ENCODE results near the gene CACNA2D3. TPM values are rescaled to one million over a fixed set of nuclear protein-coding genes. Genes with fewer than 3 reads are reported as not detected.

Gene CACNA2D3
- total RNA-seq, 1 donor from 2014 or later, result 0.70 TPM

- Mint-ChIP-seq H3K27ac (ENCODE audit: unreplicated experiment) (no peak overlapping the region), H3K4me1 (ENCODE audit: low read depth, unreplicated experiment) (no peaks in the 10 kb centered on the region), H3K4me3 (ENCODE audit: unreplicated experiment) (no peak overlapping the region), H3K27me3 (ENCODE audit: low read depth, unreplicated experiment) (no peaks in the 10 kb centered on the region), H3K9me3 (ENCODE audit: unreplicated experiment) (no peaks in the 10 kb centered on the region), H3K36me3 (ENCODE audit: low read depth, unreplicated experiment) (no peaks in the 10 kb centered on the region)
- no peaks in the 10 kb centered on the region for H3K4me1 ChIP-seq (ENCODE audit: insufficient read depth, low read length)
- H3K4me2 ChIP-seq (ENCODE audit: low read length), result no peak overlapping the region
- H2AFZ ChIP-seq (ENCODE audit: low read depth, low read length), result no peak overlapping the region
- H3K27me3 ChIP-seq (ENCODE audit: insufficient read depth, low read length), result no peaks in the 10 kb centered on the region
- FAIRE-seq (no peak), DNase-seq (ENCODE audit: low read depth) (no peak)
- TF ChIP-seq CTCF (IDR thresholded peaks at IDR 0.05; ENCODE audit: insufficient read depth, low read depth, low read length) (no peak), EZH2 (IDR thresholded peaks at IDR 0.05; ENCODE audit: insufficient read depth, low read length) (no peak)
- H4K20me1 ChIP-seq (ENCODE audit: insufficient read depth, low read length), result no peaks in the 10 kb centered on the region
- H3K36me3 ChIP-seq (ENCODE audit: insufficient read depth, low read length), result no peaks in the 10 kb centered on the region
- no peak overlapping the region for H3K4me3 ChIP-seq (ENCODE audit: insufficient read depth, low read depth, low read length)
- H3K9me3 ChIP-seq (ENCODE audit: insufficient read depth, low read depth, low read length), result peaks cover 4% of the 10 kb centered on the region
- H3K79me2 ChIP-seq (ENCODE audit: insufficient read depth, low read length), result no peaks in the 10 kb centered on the region
- H3K9ac ChIP-seq (ENCODE audit: low read length), result no peak overlapping the region
- H3K27ac ChIP-seq (ENCODE audit: low read depth, low read length), result no peak overlapping the region
These were observed 595.2 kb downstream of the CACNA2D3 start for GRCh38 chr3:54717506-54717905.

- H3K4me3 ChIP-seq (ENCODE audit: insufficient read depth, low read depth, low read length), result no peak overlapping the region
- H3K36me3 Mint-ChIP-seq (ENCODE audit: low read depth, unreplicated experiment), result no peaks in the 10 kb centered on the region
- H3K27me3 ChIP-seq (ENCODE audit: insufficient read depth, low read length), result no peaks in the 10 kb centered on the region
- H3K4me1 ChIP-seq (ENCODE audit: insufficient read depth, low read length), result no peaks in the 10 kb centered on the region
- no peaks in the 10 kb centered on the region for H3K4me1 Mint-ChIP-seq (ENCODE audit: low read depth, unreplicated experiment)
- no peak overlapping the region for H3K27ac ChIP-seq (ENCODE audit: low read depth, low read length)
- peaks cover 4% of the 10 kb centered on the region for H3K9me3 ChIP-seq (ENCODE audit: insufficient read depth, low read depth, low read length)
- H3K4me2 ChIP-seq (ENCODE audit: low read length), result no peak overlapping the region
- no peak overlapping the region for H2AFZ ChIP-seq (ENCODE audit: low read depth, low read length)
- H4K20me1 ChIP-seq (ENCODE audit: insufficient read depth, low read length), result no peaks in the 10 kb centered on the region
- DNase-seq (ENCODE audit: low read depth), result no peak
- no peaks in the 10 kb centered on the region for H3K36me3 ChIP-seq (ENCODE audit: insufficient read depth, low read length)
- H3K9me3 Mint-ChIP-seq (ENCODE audit: unreplicated experiment), result peaks cover 3% of the 10 kb centered on the region
- no peaks in the 10 kb centered on the region for H3K27me3 Mint-ChIP-seq (ENCODE audit: low read depth, unreplicated experiment)
- no peak for TF ChIP-seq CTCF (IDR thresholded peaks at IDR 0.05; ENCODE audit: insufficient read depth, low read depth, low read length)
- TF ChIP-seq EZH2 (IDR thresholded peaks at IDR 0.05; ENCODE audit: insufficient read depth, low read length), result no peak
- H3K27ac Mint-ChIP-seq (ENCODE audit: unreplicated experiment), result no peak overlapping the region
- no peak for FAIRE-seq
- H3K79me2 ChIP-seq (ENCODE audit: insufficient read depth, low read length), result no peaks in the 10 kb centered on the region
- H3K4me3 Mint-ChIP-seq (ENCODE audit: unreplicated experiment), result no peak overlapping the region
- H3K9ac ChIP-seq (ENCODE audit: low read length), result no peak overlapping the region
These were observed 597.6 kb downstream of the CACNA2D3 start for GRCh38 chr3:54719914-54720313.

GRCh38 chr3:54720604-54721003, 598.3 kb downstream of the CACNA2D3 start:
- H3K27me3 ChIP-seq (ENCODE audit: insufficient read depth, low read length), result no peaks in the 10 kb centered on the region
- no peak overlapping the region for H3K4me3 ChIP-seq (ENCODE audit: insufficient read depth, low read depth, low read length)
- Mint-ChIP-seq H3K4me1 (ENCODE audit: low read depth, unreplicated experiment) (no peaks in the 10 kb centered on the region), H3K27me3 (ENCODE audit: low read depth, unreplicated experiment) (no peaks in the 10 kb centered on the region), H3K9me3 (ENCODE audit: unreplicated experiment) (peaks cover 6% of the 10 kb centered on the region), H3K27ac (ENCODE audit: unreplicated experiment) (no peak overlapping the region), H3K4me3 (ENCODE audit: unreplicated experiment) (no peak overlapping the region), H3K36me3 (ENCODE audit: low read depth, unreplicated experiment) (no peaks in the 10 kb centered on the region)
- no peaks in the 10 kb centered on the region for H3K79me2 ChIP-seq (ENCODE audit: insufficient read depth, low read length)
- no peak overlapping the region for H3K27ac ChIP-seq (ENCODE audit: low read depth, low read length)
- DNase-seq (ENCODE audit: low read depth), result no peak
- H3K9me3 ChIP-seq (ENCODE audit: insufficient read depth, low read depth, low read length), result peaks cover 4% of the 10 kb centered on the region
- H3K36me3 ChIP-seq (ENCODE audit: insufficient read depth, low read length), result no peaks in the 10 kb centered on the region
- no peaks in the 10 kb centered on the region for H3K4me1 ChIP-seq (ENCODE audit: insufficient read depth, low read length)
- TF ChIP-seq EZH2 (IDR thresholded peaks at IDR 0.05; ENCODE audit: insufficient read depth, low read length) (no peak), CTCF (IDR thresholded peaks at IDR 0.05; ENCODE audit: insufficient read depth, low read depth, low read length) (no peak)
- H3K4me2 ChIP-seq (ENCODE audit: low read length), result no peak overlapping the region
- no peak overlapping the region for H3K9ac ChIP-seq (ENCODE audit: low read length)
- no peak for FAIRE-seq
- no peaks in the 10 kb centered on the region for H4K20me1 ChIP-seq (ENCODE audit: insufficient read depth, low read length)
- H2AFZ ChIP-seq (ENCODE audit: low read depth, low read length), result no peak overlapping the region
